GM13976 (cell line): ENCODE data around the gene SLC66A2.

Source experiments
- DNase-seq: peaks from one replicate; pipeline ENCODE4 v3.0.0; 2012; ENCODE audit warnings: low spot score
- in situ Hi-C: fragments of 300-500 bp; cut with MboI; formaldehyde crosslinking; loops from one replicate; pipeline ENCODE4 v1.12.0; 2022; ENCODE audit warnings: low sequenced_read_pairs, mixed read lengths, inconsistent platforms; ENCODE audit not compliant: unreplicated experiment
- TF ChIP-seq, protein P1 (sequence below): IDR thresholded peaks from 2 replicates; pipeline ENCODE4 v1.5.1; 2012; ENCODE audit warnings: borderline replicate concordance, mild to moderate bottlenecking; ENCODE audit not compliant: insufficient read depth; ENCODE audit errors: extremely low read depth, missing control alignments, control extremely low read depth

Gene SLC66A2

GRCh38 chr18:79916546-79917168, 34.8 kb downstream of the SLC66A2 start:
- no peak for DNase-seq
- in situ Hi-C loops = no loop called here
- TF ChIP-seq, protein P1, sequence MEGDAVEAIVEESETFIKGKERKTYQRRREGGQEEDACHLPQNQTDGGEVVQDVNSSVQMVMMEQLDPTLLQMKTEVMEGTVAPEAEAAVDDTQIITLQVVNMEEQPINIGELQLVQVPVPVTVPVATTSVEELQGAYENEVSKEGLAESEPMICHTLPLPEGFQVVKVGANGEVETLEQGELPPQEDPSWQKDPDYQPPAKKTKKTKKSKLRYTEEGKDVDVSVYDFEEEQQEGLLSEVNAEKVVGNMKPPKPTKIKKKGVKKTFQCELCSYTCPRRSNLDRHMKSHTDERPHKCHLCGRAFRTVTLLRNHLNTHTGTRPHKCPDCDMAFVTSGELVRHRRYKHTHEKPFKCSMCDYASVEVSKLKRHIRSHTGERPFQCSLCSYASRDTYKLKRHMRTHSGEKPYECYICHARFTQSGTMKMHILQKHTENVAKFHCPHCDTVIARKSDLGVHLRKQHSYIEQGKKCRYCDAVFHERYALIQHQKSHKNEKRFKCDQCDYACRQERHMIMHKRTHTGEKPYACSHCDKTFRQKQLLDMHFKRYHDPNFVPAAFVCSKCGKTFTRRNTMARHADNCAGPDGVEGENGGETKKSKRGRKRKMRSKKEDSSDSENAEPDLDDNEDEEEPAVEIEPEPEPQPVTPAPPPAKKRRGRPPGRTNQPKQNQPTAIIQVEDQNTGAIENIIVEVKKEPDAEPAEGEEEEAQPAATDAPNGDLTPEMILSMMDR = no peak

GRCh38 chr18:79916128-79916494, 35.3 kb downstream of the SLC66A2 start:
- no peak for DNase-seq
- TF ChIP-seq, protein P1 = no peak
- in situ Hi-C loops = no loop called here

DNA sequence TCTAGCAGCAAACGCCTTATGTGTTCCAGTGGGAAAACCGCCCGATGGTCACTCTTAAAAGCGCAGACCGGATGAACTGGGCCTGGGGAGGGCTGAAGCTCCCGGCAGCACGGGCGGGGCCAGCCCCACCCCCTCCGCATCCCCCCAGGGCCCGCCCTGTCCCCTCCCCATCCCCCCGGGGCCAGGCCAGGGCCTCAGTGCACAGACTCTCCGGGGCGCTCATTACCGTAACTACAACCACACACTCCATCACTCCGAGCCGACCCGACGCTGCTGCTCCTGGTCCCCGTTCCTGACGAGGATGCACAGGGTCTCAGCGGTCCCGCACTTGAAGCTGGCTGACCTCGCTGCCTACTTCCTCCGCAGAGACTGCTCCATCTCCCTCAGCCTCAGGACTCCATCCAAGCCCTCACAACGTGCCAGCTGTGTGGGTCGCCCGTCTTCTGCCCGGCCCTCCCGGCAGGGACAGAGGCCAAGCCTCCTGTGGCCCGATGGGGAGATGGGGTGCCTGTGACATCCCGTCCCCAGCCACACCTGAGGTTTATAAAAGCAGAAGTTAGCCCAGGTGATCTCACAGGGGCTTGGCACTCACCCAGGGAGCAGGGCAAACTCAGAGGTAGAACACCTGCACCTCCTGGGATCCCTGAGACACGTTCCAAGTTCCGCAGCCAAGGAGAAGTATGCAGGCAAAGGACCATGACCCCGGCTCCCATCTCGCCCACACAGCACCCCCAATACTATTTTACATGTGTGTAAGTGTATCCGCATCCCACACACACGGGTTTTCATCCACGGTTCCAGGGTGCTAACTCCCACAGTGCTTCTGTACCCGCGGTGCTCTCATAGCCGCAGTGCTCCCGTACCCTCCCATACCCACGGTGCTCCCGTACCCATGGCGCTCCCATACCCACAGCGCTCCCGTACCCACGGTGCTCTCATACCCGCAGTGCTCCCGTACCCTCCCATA, 36.0 kb downstream of the SLC66A2 start:
- DNase-seq = peak; percentile 33
- TF ChIP-seq, protein P1 = no peak
- in situ Hi-C loops = no loop called here

GRCh38 chr18:79914614-79915160, 36.8 kb downstream of the SLC66A2 start:
- in situ Hi-C loops = no loop called here
- peak; percentile 29 for DNase-seq
- TF ChIP-seq, protein P1 = no peak

GRCh38 chr18:79912994-79913831, 38.2 kb downstream of the SLC66A2 start:
- TF ChIP-seq, protein P1 = no peak
- DNase-seq = peak; percentile 20
- in situ Hi-C loops = no loop called here
